KOPT-K1 (cell line): ENCODE results near the gene MPZL1.
A peak's percentile ranks its signal among the peaks of the same experiment; 100 is the strongest.

Experiments used
- H3K27ac ChIP-seq: fragments of 200-600 bp; sonication (generic); 2 replicates; pipeline ENCODE4 v1.5.1; 2016; ENCODE audit warnings: antibody characterized with exemption, mild to moderate bottlenecking, low read depth, low read length; ENCODE audit not compliant: poor library complexity, severe bottlenecking
- H3K36me3 ChIP-seq: fragments of 200-600 bp; sonication (generic); 2 replicates; pipeline ENCODE4 v1.5.1; 2017; ENCODE audit warnings: antibody characterized with exemption, mild to moderate bottlenecking, low read length, moderate library complexity; ENCODE audit not compliant: insufficient read depth
- H3K9me3 ChIP-seq: fragments of 200-600 bp; sonication (generic); 2 replicates; pipeline ENCODE4 v1.5.1; 2017; ENCODE audit warnings: antibody characterized with exemption, low read length, mild to moderate bottlenecking; ENCODE audit not compliant: insufficient read depth, poor library complexity, severe bottlenecking

The MPZL1 gene

DNA sequence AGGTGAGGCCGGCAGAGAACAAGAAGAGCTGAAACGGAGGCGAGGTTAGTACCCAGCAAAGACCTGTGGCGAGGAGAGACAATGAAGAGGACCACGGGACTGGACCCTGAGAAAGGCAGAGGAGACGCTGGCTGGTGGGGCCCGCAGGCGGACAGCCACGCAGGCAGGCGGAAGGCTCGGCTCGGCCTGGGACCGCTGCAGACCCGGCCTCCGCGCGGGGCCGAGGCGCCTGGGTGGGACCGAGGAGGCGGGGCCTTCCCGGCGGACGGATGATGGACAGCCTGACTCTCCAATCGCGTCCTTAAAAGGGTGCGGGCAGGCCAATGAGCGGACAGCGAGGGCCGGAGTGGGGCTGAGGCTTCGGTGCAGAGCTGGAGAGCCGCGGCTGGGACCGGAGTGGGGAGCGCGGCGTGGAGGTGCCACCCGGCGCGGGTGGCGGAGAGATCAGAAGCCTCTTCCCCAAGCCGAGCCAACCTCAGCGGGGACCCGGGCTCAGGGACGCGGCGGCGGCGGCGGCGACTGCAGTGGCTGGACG, at the start of gene MPZL1:
MPZL1 (plus strand) TSS at position 366 of the 535 bp plus-strand sequence. CDS start 170 bp downstream, outside the sequence.
- no peaks in the 10 kb centered on the region for H3K9me3 ChIP-seq
- peak within 1 kb of the TSS; percentile 72 for H3K27ac ChIP-seq
- no peaks in the 10 kb centered on the region for H3K36me3 ChIP-seq

DNA sequence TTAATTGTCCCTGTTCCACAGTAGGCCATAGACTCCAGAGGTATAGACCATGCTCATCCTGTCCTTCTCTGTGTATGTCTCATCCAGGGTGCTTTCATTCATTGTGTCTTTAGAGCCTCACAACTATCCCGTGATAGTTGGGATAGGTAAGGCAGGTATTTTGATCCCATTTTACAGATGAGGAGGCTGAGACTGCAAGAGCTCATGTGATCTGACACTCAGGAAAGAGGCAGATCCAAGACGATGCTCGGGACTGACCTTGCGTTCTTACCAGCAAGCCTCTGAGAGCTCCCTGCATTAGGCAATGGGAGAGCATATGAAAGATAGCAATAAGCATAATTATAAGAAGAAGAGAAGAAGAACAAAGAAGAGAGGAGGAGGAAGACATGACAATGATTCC, 49.0 kb upstream of the MPZL1 start:
- H3K36me3 ChIP-seq, result peaks cover 77% of the 10 kb centered on the region
- no peaks in the 10 kb centered on the region for H3K9me3 ChIP-seq
- H3K27ac ChIP-seq, result no peak overlapping the region

- H3K9me3 ChIP-seq, result no peaks in the 10 kb centered on the region
- no peak overlapping the region for H3K27ac ChIP-seq
- peaks cover 77% of the 10 kb centered on the region for H3K36me3 ChIP-seq
These were observed 48.5 kb upstream of the MPZL1 start for GRCh38 chr1:167673265-167673664.

GRCh38 chr1:167674156-167674555, 47.6 kb upstream of the MPZL1 start:
- no peak overlapping the region for H3K27ac ChIP-seq

DNA sequence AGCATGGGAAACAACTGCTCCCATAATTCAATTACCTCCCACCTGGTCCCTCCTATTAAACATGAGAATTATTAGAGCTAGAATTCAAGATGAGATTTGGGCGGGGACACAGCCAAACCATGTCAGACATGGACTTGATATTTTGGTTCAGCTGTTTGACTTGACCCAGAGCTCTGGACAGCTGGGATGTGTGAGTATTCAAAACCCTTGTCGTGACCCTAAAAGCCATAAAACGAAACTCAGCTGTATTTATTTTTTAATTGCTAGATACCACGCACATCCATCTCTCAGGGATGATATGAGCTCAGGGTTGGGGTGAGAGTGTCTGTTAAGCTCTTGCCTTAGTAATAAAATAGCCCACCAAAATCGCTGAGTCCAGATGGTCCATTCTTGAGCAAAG, 46.3 kb upstream of the MPZL1 start:
- H3K9me3 ChIP-seq, result no peaks in the 10 kb centered on the region
- peaks cover 75% of the 10 kb centered on the region for H3K36me3 ChIP-seq
- no peak overlapping the region for H3K27ac ChIP-seq

More at GRCh38 chr1:167674156-167674555, 47.6 kb upstream of the MPZL1 start:
- Histone ChIP-seq H3K36me3 (peaks cover 75% of the 10 kb centered on the region), H3K9me3 (no peaks in the 10 kb centered on the region)

DNA sequence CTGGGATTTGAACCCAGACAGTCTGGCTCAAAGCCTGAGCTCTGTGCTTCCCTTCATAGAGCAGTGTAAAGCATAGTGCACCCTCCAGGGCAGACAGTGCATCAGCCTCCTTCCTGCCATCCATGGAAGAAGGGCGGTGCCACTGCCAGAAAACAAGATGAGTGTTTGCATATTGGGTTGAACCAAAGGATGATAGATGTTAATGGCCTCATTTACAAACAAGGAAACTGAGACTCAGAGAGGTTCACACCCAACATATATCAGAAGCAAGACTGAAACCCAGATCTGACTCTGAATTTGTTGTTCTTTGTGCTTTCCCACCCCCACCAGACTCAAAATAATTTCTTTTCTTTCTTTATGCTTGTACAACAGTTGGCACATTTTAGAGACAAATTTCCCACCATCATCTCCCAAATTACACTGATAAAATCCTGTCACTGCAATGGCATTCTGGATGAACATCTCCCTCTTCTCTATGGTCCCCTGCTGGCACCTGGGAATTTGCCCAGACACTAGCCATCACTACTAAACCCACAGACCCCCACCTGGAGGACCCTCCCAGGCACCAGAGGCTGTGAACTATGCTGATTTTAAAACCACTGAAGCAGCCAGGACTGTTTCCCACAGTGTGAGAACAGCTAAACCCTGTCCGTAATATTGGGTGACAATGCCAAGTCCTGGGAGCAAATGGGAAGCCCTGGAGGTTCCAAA, 45.4 kb upstream of the MPZL1 start:
- H3K27ac ChIP-seq, result no peak overlapping the region
- peaks cover 75% of the 10 kb centered on the region for H3K36me3 ChIP-seq
- H3K9me3 ChIP-seq, result no peaks in the 10 kb centered on the region

- peaks cover 75% of the 10 kb centered on the region for H3K36me3 ChIP-seq
These were observed 44.6 kb upstream of the MPZL1 start for GRCh38 chr1:167676916-167677848.

DNA sequence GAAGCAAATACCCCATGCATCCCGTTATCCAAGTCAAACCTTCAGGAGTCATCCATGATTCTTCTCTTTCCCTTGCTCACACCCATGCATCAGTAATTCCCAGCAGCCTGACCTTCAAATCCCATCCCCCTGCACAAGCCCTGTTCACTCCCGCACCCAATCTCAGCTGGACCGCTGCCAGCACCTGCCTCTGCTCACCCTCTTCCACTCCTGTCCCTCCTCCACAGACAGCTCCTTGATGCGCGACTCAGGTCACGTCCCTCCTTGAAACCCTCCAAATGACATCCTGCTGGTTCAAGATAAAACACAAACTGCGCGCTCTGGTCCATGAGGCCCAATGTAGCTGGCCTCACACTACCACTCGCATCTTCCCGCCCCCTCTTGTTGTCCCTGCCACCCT, 43.4 kb upstream of the MPZL1 start:
- peaks cover 75% of the 10 kb centered on the region for H3K36me3 ChIP-seq
- H3K9me3 ChIP-seq, result no peaks in the 10 kb centered on the region
- no peak overlapping the region for H3K27ac ChIP-seq

More at GRCh38 chr1:167676916-167677848, 44.6 kb upstream of the MPZL1 start:
- H3K27ac ChIP-seq, result peak overlapping the region; percentile 5
- H3K9me3 ChIP-seq, result no peaks in the 10 kb centered on the region

- Histone ChIP-seq H3K36me3 (peaks cover 75% of the 10 kb centered on the region), H3K9me3 (no peaks in the 10 kb centered on the region), H3K27ac (no peak overlapping the region)
These were observed 42.9 kb upstream of the MPZL1 start for GRCh38 chr1:167678838-167679237.

DNA sequence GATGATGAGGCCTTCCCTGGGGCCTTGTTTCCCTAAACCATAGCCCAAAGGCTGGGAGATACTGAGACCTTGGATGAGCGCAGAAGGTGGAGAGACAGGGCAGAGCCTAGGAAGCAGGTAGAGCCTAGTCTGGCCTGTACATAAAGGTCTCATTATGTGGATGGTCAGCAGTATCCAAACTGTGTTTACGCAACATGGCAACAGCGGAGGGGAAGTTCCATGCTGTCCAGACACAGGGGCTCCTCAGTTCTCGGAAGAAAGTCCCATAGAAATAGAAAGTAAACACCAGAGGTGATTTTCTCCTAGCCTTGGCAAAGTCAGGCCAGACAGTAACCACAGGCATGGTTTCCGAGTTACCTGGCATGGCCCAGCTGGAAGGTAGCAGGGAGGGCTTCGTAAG, 42.1 kb upstream of the MPZL1 start:
- Histone ChIP-seq H3K9me3 (no peaks in the 10 kb centered on the region), H3K27ac (no peak overlapping the region), H3K36me3 (peaks cover 75% of the 10 kb centered on the region)

- Histone ChIP-seq H3K9me3 (no peaks in the 10 kb centered on the region), H3K27ac (no peak overlapping the region), H3K36me3 (peaks cover 77% of the 10 kb centered on the region)
These were observed 40.8 kb upstream of the MPZL1 start for GRCh38 chr1:167681024-167681423.

DNA sequence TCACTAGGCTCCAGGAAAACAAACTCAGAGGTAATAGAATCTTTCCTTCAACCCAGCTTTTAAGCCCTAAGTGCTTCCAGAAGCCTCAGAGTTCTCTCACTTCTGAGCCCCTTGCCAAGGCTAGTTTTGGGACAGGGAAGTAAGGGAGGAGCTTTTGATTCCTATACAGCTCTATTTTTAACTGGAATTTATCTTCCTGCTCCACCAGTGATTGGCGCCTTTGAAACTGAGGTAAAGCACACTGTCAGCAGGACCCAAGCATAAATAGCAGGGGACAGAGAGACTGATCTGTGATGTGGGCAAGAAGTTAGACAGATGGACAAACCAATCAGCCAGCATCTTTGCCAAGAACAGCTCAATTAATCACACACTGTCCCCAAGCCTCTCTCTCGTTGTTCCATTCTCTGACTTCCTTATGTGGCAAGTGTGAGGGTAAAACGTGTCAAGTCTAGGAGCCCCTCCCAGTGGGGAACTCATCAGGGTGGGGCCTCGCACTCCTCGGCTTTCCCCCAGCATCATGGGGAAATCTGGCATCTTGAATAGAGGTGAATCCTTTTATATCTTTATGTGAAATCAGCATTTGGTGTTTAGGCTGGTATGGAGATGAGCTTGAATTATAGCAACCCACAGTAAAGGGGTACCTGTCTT, 40.2 kb upstream of the MPZL1 start:
- no peak overlapping the region for H3K27ac ChIP-seq
- no peaks in the 10 kb centered on the region for H3K9me3 ChIP-seq
- peaks cover 80% of the 10 kb centered on the region for H3K36me3 ChIP-seq

GRCh38 chr1:167683226-167683625, 38.6 kb upstream of the MPZL1 start:
- H3K27ac ChIP-seq, result no peak overlapping the region
- peaks cover 86% of the 10 kb centered on the region for H3K36me3 ChIP-seq
- H3K9me3 ChIP-seq, result no peaks in the 10 kb centered on the region

- Histone ChIP-seq H3K27ac (no peak overlapping the region), H3K9me3 (no peaks in the 10 kb centered on the region), H3K36me3 (peaks cover 93% of the 10 kb centered on the region)
These were observed 37.9 kb upstream of the MPZL1 start for GRCh38 chr1:167683641-167684502.
